Panc1 (cell line): Measurements from ENCODE around the gene MARCHF9. TPM values are rescaled to one million over a fixed set of nuclear protein-coding genes. Genes with fewer than 3 reads are reported as not detected.

Source experiments
- ATAC-seq: fragments of 200-7000 bp; cut with Tn5 transposase; 2 replicates; pipeline ENCODE4 v1.9.1; 2020; ENCODE audit warnings: mild to moderate bottlenecking, moderate library complexity
- BruUV-seq: library from RNA; stranded (reverse); fragments of 400-500 nt; replicated peaks from 2 replicates; lab custom pipeline; 2021; lab: Mats Ljungman, UMichigan
- CTCF ChIA-PET: fragments of 300-600 bp; sonication (Branson Sonifier 250); formaldehyde crosslinking; loops from one replicate; lab custom pipeline; 2022; ENCODE audit warnings: antibody characterized with exemption; lab: Charles Lee
- POLR2A ChIA-PET: fragments of 300-600 bp; sonication (Branson Sonifier 250); formaldehyde crosslinking; loops from one replicate; lab custom pipeline; 2022; ENCODE audit warnings: antibody characterized with exemption; lab: Charles Lee
- DNase-seq: peaks from one replicate; pipeline ENCODE4 v3.0.0-alpha.2; 2010; ENCODE audit warnings: low read depth, low spot score
- H3K27ac ChIP-seq: 2 replicates; pipeline ENCODE4 v1.5.1; 2011; ENCODE audit warnings: mild to moderate bottlenecking, low read length, inconsistent platforms
- H3K27me3 ChIP-seq: fragments of 200-500 bp; sonication (Bioruptor generic); 2 replicates; pipeline ENCODE4 v1.6.0; 2014; ENCODE audit warnings: low read length, inconsistent platforms; ENCODE audit not compliant: control insufficient read depth, insufficient read depth
- H3K36me3 ChIP-seq: fragments of 200-500 bp; sonication (Bioruptor generic); 2 replicates; pipeline ENCODE4 v1.5.1; 2014; ENCODE audit warnings: inconsistent platforms, mild to moderate bottlenecking, low read length, moderate library complexity; ENCODE audit not compliant: control insufficient read depth, insufficient read depth
- H3K4me1 ChIP-seq: 2 replicates; pipeline ENCODE4 v1.5.1; 2011; ENCODE audit warnings: inconsistent platforms, mild to moderate bottlenecking, low read length, moderate library complexity; ENCODE audit not compliant: control insufficient read depth, insufficient read depth
- H3K4me3 ChIP-seq, 2 experiments: 2 replicates each; pipeline ENCODE4 v1.5.1; 2011 to 2012; ENCODE audit warnings: low read depth in 2 of 2, low read length in 2 of 2, mild to moderate bottlenecking in 2 of 2, inconsistent platforms in 1 of 2, moderate library complexity in 1 of 2
- H3K9me3 ChIP-seq: fragments of 200-500 bp; sonication (Bioruptor generic); 2 replicates; pipeline ENCODE4 v1.5.1; 2014; ENCODE audit warnings: low read depth, mild to moderate bottlenecking, inconsistent platforms, low read length, moderate library complexity; ENCODE audit not compliant: control insufficient read depth, insufficient read depth
- POLR2AphosphoS5 ChIP-seq: IDR thresholded peaks from 2 replicates; pipeline ENCODE4 v1.6.1; 2012; ENCODE audit warnings: mild to moderate bottlenecking, low read depth, low read length, moderate library complexity
- TCF7L2 ChIP-seq: IDR thresholded peaks from 2 replicates; pipeline ENCODE4 v1.6.1; 2011; ENCODE audit warnings: mild to moderate bottlenecking, low read depth, low read length, inconsistent platforms
- in situ Hi-C: cut with HindIII; loops from 2 replicates; pipeline ENCODE4 v1.10.0; 2016; ENCODE audit warnings: low sequenced_read_pairs, low pct_unique_long_range_greater_than_20kb
- intact Hi-C: fragments of 100-400 bp; cut with micrococcal nuclease; formaldehyde crosslinking; loops from one replicate; pipeline ENCODE4 v1.10.0; 2022; ENCODE audit not compliant: unreplicated experiment
- total RNA-seq: library from RNA; stranded (reverse); gene quantifications from one replicate; pipeline ENCODE4 v1.2.1, GENCODE V29; 2021; ENCODE audit not compliant: unreplicated experiment
- TF ChIP-seq, protein P1 (sequence below), 2 experiments: IDR thresholded peaks; 2 replicates each; pipeline ENCODE4 v1.6.1; 2011 to 2012; ENCODE audit warnings: low read depth in 2 of 2, control low read depth in 1 of 2, low read length in 1 of 2, mild to moderate bottlenecking in 1 of 2, moderate library complexity in 1 of 2; ENCODE audit not compliant: insufficient read depth in 1 of 2

The MARCHF9 gene
- total RNA-seq, 1 experiment from 2014 or later = 2.3 TPM

DNA sequence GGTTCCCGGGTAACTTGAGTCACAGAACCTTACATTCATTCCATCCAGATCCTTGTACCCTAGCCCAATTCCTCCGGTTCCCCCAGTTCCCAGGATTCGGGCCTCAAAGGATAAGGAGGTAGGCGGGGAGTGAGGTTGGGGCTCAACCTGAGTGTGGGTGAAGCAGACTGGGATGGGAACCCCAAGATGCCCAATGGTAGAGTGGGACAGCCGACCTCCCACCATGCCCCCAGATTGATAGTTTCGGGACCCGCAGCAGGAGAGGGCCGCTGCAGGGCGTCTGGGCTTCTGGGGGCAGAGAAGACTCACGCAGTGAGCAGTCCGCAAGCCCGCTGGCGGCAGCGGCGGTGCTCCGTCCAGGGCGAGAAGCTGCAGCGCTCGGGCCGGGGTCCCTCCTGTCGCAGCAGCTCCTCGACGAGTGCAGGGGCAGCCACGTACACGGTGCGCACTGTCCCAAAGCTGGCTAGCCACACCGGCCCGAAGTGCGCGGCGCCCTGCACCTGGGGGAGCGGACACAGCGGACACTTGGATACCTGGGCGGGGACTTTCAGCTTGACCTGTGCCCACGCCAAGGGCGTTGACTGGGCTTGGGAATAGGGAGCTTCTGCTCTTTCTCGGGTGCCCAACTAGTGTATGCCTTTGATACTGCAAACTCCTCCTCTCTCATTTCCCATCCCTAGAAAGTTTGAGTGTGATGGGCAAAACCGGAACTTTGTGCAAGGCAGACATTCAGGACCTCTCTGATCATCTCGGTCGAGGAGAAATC is 11.0 kb downstream of the MARCHF9 start:
- H3K36me3 ChIP-seq = no peaks in the 10 kb centered on the region; the same call in 1 of the 2 replicates
- in situ Hi-C loops (no loop called here), intact Hi-C loops (no loop called here)
- no peak for TF ChIP-seq POLR2AphosphoS5
- TF ChIP-seq TCF7L2 = no peak
- TF ChIP-seq, protein P1, sequence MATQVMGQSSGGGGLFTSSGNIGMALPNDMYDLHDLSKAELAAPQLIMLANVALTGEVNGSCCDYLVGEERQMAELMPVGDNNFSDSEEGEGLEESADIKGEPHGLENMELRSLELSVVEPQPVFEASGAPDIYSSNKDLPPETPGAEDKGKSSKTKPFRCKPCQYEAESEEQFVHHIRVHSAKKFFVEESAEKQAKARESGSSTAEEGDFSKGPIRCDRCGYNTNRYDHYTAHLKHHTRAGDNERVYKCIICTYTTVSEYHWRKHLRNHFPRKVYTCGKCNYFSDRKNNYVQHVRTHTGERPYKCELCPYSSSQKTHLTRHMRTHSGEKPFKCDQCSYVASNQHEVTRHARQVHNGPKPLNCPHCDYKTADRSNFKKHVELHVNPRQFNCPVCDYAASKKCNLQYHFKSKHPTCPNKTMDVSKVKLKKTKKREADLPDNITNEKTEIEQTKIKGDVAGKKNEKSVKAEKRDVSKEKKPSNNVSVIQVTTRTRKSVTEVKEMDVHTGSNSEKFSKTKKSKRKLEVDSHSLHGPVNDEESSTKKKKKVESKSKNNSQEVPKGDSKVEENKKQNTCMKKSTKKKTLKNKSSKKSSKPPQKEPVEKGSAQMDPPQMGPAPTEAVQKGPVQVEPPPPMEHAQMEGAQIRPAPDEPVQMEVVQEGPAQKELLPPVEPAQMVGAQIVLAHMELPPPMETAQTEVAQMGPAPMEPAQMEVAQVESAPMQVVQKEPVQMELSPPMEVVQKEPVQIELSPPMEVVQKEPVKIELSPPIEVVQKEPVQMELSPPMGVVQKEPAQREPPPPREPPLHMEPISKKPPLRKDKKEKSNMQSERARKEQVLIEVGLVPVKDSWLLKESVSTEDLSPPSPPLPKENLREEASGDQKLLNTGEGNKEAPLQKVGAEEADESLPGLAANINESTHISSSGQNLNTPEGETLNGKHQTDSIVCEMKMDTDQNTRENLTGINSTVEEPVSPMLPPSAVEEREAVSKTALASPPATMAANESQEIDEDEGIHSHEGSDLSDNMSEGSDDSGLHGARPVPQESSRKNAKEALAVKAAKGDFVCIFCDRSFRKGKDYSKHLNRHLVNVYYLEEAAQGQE (IDR thresholded peaks at IDR 0.05; ENCODE audit: insufficient read depth in 1 of 2, low read depth in 2 of 2, low read length in 1 of 2) = 0 out of 4 replicates have a peak, but pooled peaks of 1 of the 2 experiments have one; percentile 34
- H3K27me3 ChIP-seq = peaks cover 4% of the 10 kb centered on the region; the same call in 1 of the 2 replicates
- H3K4me3 ChIP-seq = peak overlapping the region; percentile 37 to 57
- no peak for DNase-seq
- POLR2A ChIA-PET = no interaction called here
- CTCF ChIA-PET = interaction anchor here (0.9 kb wide), 1 partner anchor 9 kb away, joined by 4 read pairs; no protein-coding TSS in a partner anchor
- no TSS peak for BruUV-seq
- H3K4me1 ChIP-seq = peaks cover 15% of the 10 kb centered on the region
- peak; percentile 49 for ATAC-seq
- H3K9me3 ChIP-seq = no peaks in the 10 kb centered on the region
- no peak overlapping the region for H3K27ac ChIP-seq

DNA sequence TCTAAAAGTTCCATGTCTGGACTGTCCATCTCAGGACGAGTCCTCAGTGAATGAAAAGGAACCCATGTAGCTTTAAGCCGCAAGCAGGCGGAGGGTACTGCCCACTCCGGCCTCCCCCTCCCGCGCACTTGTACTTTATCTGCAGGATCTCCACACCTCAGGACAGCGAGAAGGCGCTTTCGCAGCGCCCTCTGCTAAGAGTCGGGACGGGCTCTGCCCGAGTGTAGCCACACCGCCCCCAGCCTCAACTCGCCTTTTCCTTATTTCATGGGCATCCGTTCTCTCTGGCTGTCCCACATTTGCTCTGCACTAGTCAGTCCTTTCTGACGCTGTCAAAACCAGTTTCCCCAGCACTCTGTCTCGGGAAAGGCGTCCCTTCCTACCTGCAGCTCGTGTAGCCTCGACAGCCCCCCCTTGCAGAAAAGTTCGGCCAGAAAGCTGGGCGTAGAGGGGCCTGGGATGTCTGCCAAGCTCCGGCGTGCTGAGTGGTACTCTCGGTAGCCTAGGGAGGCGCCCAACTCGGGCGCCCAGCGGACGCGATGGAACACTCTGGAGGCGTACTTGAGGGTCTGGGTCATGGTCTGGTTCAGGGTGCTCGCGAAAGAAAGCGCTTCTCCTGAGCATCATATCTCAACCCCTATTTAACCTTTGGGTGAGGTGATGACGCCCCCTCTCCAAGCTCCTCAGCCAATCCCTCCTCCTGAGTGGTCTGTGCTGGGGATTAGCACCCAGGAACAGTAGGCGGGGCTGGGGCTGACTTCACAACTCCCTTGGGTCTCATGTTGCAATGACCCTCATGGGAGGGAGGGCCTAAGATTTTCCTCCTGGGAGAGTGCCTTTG is 11.8 kb downstream of the MARCHF9 start, which contains the start of gene CYP27B1:
Gene CYP27B1 (minus strand): TSS at position 615 of the 841 bp plus-strand sequence. CDS start 37 bp downstream, at position 578.
- in situ Hi-C loops (no loop called here), intact Hi-C loops (no loop called here)
- DNase-seq (no peak), ATAC-seq (peak; percentile 56)
- TF ChIP-seq, protein P1 (IDR thresholded peaks at IDR 0.05; ENCODE audit: insufficient read depth in 1 of 2, low read depth in 2 of 2, low read length in 1 of 2) = no peak
- TF ChIP-seq POLR2AphosphoS5 = peak; percentile 39
- no peaks in the 10 kb centered on the region for H3K9me3 ChIP-seq
- BruUV-seq = no TSS peak
- H3K27ac ChIP-seq = 0 out of 2 replicates have a peak within 1 kb of the TSS, but pooled peaks have one; percentile 31
- no peaks in the 10 kb centered on the region; the same call in 1 of the 2 replicates for H3K36me3 ChIP-seq
- peak within 1 kb of the TSS; percentile 37 to 57 for H3K4me3 ChIP-seq
- H3K27me3 ChIP-seq = peaks cover 4% of the 10 kb centered on the region; the same call in 1 of the 2 replicates
- peaks cover 15% of the 10 kb centered on the region for H3K4me1 ChIP-seq
- CTCF ChIA-PET = interaction anchor here (0.9 to 1.1 kb wide), 3 partner anchors 10 to 16 kb away, joined by 3 to 5 read pairs (median 4); partner anchors contain the start of gene TSFM
- POLR2A ChIA-PET = no interaction called here
